PC-9 (cell line): ENCODE data around the gene ZNF19. TPM values are rescaled to one million over a fixed set of nuclear protein-coding genes. Genes with fewer than 3 reads are reported as not detected.

ENCODE experiments used
- BruUV-seq: library from RNA; stranded (reverse); fragments of 400-500 nt; replicated peaks from 2 replicates; lab custom pipeline; 2021; lab: Mats Ljungman, UMichigan
- CTCF ChIA-PET: fragments of 300-600 bp; sonication (Branson Sonifier 250); formaldehyde crosslinking; loops from one replicate; lab custom pipeline; 2022; ENCODE audit warnings: antibody characterized with exemption; lab: Charles Lee
- POLR2A ChIA-PET: fragments of 300-600 bp; sonication (Branson Sonifier 250); formaldehyde crosslinking; loops from one replicate; lab custom pipeline; 2022; ENCODE audit warnings: antibody characterized with exemption; ENCODE audit not compliant: unreplicated experiment; lab: Charles Lee
- DNase-seq, 2 experiments: peaks; one replicate each; pipeline versions ENCODE4 v3.0.0 to v3.0.0-alpha.2; 2015 to 2022; ENCODE audit warnings: mixed read lengths in 1 of 2
- H2AFZ ChIP-seq: fragments of 200-600 bp; sonication (generic); 2 replicates; pipeline ENCODE4 v1.8.1; 2017; ENCODE audit warnings: antibody characterized with exemption
- H3F3A ChIP-seq: fragments of 200-600 bp; sonication (generic); 2 replicates; pipeline ENCODE4 v1.8.1; 2017; ENCODE audit warnings: antibody characterized with exemption, mild to moderate bottlenecking, low read depth; ENCODE audit not compliant: insufficient read depth
- H3K27ac ChIP-seq: fragments of 200-600 bp; sonication (generic); 2 replicates; pipeline ENCODE4 v1.6.1; 2016; ENCODE audit warnings: mixed run types
- H3K27me3 ChIP-seq: fragments of 200-600 bp; sonication (generic); 2 replicates; pipeline ENCODE4 v1.6.1; 2016; ENCODE audit warnings: low read depth, mixed run types; ENCODE audit not compliant: insufficient read depth
- H3K36me3 ChIP-seq: fragments of 200-600 bp; sonication (generic); 2 replicates; pipeline ENCODE4 v1.6.1; 2016; ENCODE audit warnings: low read depth, mixed run types
- H3K4me1 ChIP-seq: fragments of 200-600 bp; sonication (generic); replicated peaks from 2 replicates; pipeline ENCODE4 v1.6.1; 2016; ENCODE audit warnings: mixed run types; ENCODE audit not compliant: insufficient read depth
- H3K4me2 ChIP-seq: fragments of 200-600 bp; sonication (generic); 2 replicates; pipeline ENCODE4 v1.6.1; 2017; ENCODE audit warnings: mixed run types
- H3K4me3 ChIP-seq: fragments of 200-600 bp; sonication (generic); 2 replicates; pipeline ENCODE4 v1.6.1; 2016; ENCODE audit warnings: mixed run types
- H3K79me2 ChIP-seq: fragments of 200-600 bp; sonication (generic); 2 replicates; pipeline ENCODE4 v1.6.1; 2017; ENCODE audit warnings: low read depth, mixed run types
- H3K9me2 ChIP-seq: fragments of 200-600 bp; sonication (generic); 2 replicates; pipeline ENCODE4 v1.8.1; 2017; ENCODE audit warnings: mild to moderate bottlenecking; ENCODE audit not compliant: insufficient read depth
- H3K9me3 ChIP-seq: fragments of 200-600 bp; sonication (generic); 2 replicates; pipeline ENCODE4 v1.8.1; 2016; ENCODE audit warnings: low read depth; ENCODE audit not compliant: insufficient read depth
- H4K20me1 ChIP-seq: fragments of 200-600 bp; sonication (generic); 2 replicates; pipeline ENCODE4 v1.8.1; 2017; ENCODE audit not compliant: insufficient read depth
- EZH2 ChIP-seq: fragments of 200-600 bp; sonication (generic); IDR thresholded peaks from 2 replicates; pipeline ENCODE4 v1.8.0; 2017; ENCODE audit warnings: antibody characterized with exemption, low read depth
- intact Hi-C: fragments of 100-400 bp; cut with micrococcal nuclease; formaldehyde crosslinking; loops from one replicate; pipeline ENCODE4 v1.10.0; 2022; ENCODE audit not compliant: unreplicated experiment
- total RNA-seq: library from RNA; stranded (reverse); gene quantifications from 2 replicates; pipeline ENCODE4 v1.2.3, GENCODE V29; 2021
- TF ChIP-seq, protein P1 (sequence below): fragments of 200-600 bp; sonication (generic); conservative IDR thresholded peaks from 2 replicates; pipeline ENCODE4 v1.6.1; 2017; ENCODE audit warnings: mixed run types, antibody characterized with exemption, mild to moderate bottlenecking, moderate library complexity

Gene ZNF19
- total RNA-seq, 1 experiment from 2014 or later = 6.8 TPM

- Histone ChIP-seq H3K79me2 (no peaks in the 10 kb centered on the region), H3K4me2 (no peak overlapping the region), H3K9me3 (no peaks in the 10 kb centered on the region), H3K4me1 (no peaks in the 10 kb centered on the region), H3K36me3 (no peaks in the 10 kb centered on the region), H3K4me3 (no peak overlapping the region), H3K9me2 (no peaks in the 10 kb centered on the region), H4K20me1 (no peaks in the 10 kb centered on the region), H3K27me3 (no peaks in the 10 kb centered on the region), H3F3A (no peaks in the 10 kb centered on the region; the same call in 1 of the 2 replicates), H2AFZ (no peak overlapping the region), H3K27ac (no peak overlapping the region)
- POLR2A ChIA-PET = no interaction called here
- no peak for TF ChIP-seq EZH2
- TF ChIP-seq, protein P1, sequence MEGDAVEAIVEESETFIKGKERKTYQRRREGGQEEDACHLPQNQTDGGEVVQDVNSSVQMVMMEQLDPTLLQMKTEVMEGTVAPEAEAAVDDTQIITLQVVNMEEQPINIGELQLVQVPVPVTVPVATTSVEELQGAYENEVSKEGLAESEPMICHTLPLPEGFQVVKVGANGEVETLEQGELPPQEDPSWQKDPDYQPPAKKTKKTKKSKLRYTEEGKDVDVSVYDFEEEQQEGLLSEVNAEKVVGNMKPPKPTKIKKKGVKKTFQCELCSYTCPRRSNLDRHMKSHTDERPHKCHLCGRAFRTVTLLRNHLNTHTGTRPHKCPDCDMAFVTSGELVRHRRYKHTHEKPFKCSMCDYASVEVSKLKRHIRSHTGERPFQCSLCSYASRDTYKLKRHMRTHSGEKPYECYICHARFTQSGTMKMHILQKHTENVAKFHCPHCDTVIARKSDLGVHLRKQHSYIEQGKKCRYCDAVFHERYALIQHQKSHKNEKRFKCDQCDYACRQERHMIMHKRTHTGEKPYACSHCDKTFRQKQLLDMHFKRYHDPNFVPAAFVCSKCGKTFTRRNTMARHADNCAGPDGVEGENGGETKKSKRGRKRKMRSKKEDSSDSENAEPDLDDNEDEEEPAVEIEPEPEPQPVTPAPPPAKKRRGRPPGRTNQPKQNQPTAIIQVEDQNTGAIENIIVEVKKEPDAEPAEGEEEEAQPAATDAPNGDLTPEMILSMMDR = no peak
- no TSS peak for BruUV-seq
- no peak for DNase-seq
- intact Hi-C loops = no loop called here
- CTCF ChIA-PET = no interaction called here
These were observed 4.1 kb upstream of the ZNF19 start for GRCh38 chr16:71493213-71493612.

DNA sequence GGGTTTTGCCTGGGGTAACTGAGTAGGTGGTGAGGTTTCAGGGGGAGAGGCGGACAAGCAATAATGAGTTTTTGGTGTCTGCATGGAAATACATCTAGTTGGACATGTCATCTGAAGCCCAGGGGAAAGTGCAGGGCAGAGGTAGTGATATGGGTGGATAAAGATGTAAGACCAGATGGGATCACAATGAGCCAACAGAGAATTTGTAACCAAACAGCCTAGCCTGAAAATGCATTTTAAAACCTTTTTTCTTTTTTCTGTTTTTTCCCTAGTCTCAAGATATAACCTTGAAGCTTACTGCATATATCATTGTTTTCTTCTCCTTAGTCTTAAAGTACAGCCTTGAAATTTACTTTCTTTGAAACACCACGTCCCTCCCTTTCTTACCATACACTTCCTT, 3.7 kb upstream of the ZNF19 start:
- POLR2A ChIA-PET = no interaction called here
- Histone ChIP-seq H3K4me3 (no peak overlapping the region), H3K4me2 (no peak overlapping the region), H3K9me3 (no peaks in the 10 kb centered on the region), H3F3A (no peaks in the 10 kb centered on the region; the same call in 1 of the 2 replicates), H3K27me3 (no peaks in the 10 kb centered on the region), H3K27ac (no peak overlapping the region), H3K4me1 (no peaks in the 10 kb centered on the region), H3K36me3 (no peaks in the 10 kb centered on the region), H4K20me1 (no peaks in the 10 kb centered on the region), H3K79me2 (no peaks in the 10 kb centered on the region), H2AFZ (no peak overlapping the region), H3K9me2 (no peaks in the 10 kb centered on the region)
- CTCF ChIA-PET = no interaction called here
- DNase-seq = no peak
- no TSS peak for BruUV-seq
- intact Hi-C loops = no loop called here
- TF ChIP-seq, protein P1 = no peak
- no peak for TF ChIP-seq EZH2

DNA sequence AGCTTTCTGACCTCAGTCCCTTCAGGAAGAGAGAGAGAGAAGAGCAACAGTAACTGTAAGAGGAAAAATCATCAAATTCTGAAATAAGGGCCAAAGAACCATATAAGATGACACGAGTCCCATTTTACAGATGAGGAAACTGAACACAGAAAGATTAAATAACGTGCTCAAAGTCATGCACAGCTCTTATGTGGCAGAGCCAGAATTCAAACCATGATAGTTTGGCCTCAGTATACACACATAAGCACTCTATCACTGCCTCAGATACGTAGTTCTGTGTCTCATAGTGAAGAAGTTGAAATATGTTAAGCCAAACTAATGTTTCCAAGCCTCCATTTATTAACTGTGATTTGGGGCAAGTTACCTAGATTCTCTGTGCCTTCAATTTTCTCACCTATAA, 1.9 kb upstream of the ZNF19 start:
- no peaks in the 10 kb centered on the region for H3K79me2 ChIP-seq
- H3K4me2 ChIP-seq = no peak overlapping the region
- intact Hi-C loops = no loop called here
- no peak for DNase-seq
- H3K4me3 ChIP-seq = no peak overlapping the region
- no peak overlapping the region for H3K27ac ChIP-seq
- no peaks in the 10 kb centered on the region for H4K20me1 ChIP-seq
- no peaks in the 10 kb centered on the region for H3F3A ChIP-seq
- TF ChIP-seq, protein P1 = no peak
- no peak for TF ChIP-seq EZH2
- no peak overlapping the region for H2AFZ ChIP-seq
- H3K9me2 ChIP-seq = no peaks in the 10 kb centered on the region
- BruUV-seq = no TSS peak
- H3K27me3 ChIP-seq = no peaks in the 10 kb centered on the region
- H3K9me3 ChIP-seq = no peaks in the 10 kb centered on the region
- CTCF ChIA-PET = no interaction called here
- no peaks in the 10 kb centered on the region for H3K36me3 ChIP-seq
- POLR2A ChIA-PET = no interaction called here
- no peaks in the 10 kb centered on the region for H3K4me1 ChIP-seq
